ENCODE results near the gene STAMBPL1. TPM values are rescaled to one million over a fixed set of nuclear protein-coding genes. Genes with fewer than 3 reads are reported as not detected.

STAMBPL1 gene
- total RNA-seq, 3 donors from 2014 or later (not counting 1 experiment from before 2014, with no cell fraction given): 14.8 to 30.3 (median 18.1) TPM

GRCh38 chr10:88870089-88870488 lies 10.0 kb upstream of the STAMBPL1 start:
- H3K4me1 Mint-ChIP-seq: no peaks in the 10 kb centered on the region
- H3K27ac Mint-ChIP-seq: no peak overlapping the region
- no peaks in the 10 kb centered on the region for H3K9me3 Mint-ChIP-seq
- H3K36me3 Mint-ChIP-seq: no peaks in the 10 kb centered on the region
- Histone ChIP-seq H3K27me3 (ENCODE audit: control insufficient read depth, insufficient read depth, low read length) (no peaks in the 10 kb centered on the region), H3K4me1 (ENCODE audit: control insufficient read depth, insufficient read depth, low read length) (no peaks in the 10 kb centered on the region), H3K4me3 (ENCODE audit: low read length) (no peak overlapping the region), H3K36me3 (ENCODE audit: control insufficient read depth, insufficient read depth, low read length) (no peaks in the 10 kb centered on the region), H3K27ac (ENCODE audit: low read length) (no peak overlapping the region), H3K9me3 (ENCODE audit: control insufficient read depth, insufficient read depth, low read length) (no peaks in the 10 kb centered on the region)
- ATAC-seq (no peak), DNase-seq (no peak)
- H3K4me3 Mint-ChIP-seq: no peak overlapping the region
- peaks cover 0 to 7% of the 10 kb centered on the region in 2 donors for H3K27me3 Mint-ChIP-seq (ENCODE audit: low read depth in 2 of 2)
- intact Hi-C loops (cut with micrococcal nuclease): no loop called here
- no peak for TF ChIP-seq CTCF (IDR thresholded peaks at IDR 0.05)

GRCh38 chr10:88873757-88874156 lies 6.3 kb upstream of the STAMBPL1 start:
- no peak overlapping the region for H3K4me3 ChIP-seq (ENCODE audit: low read length)
- Mint-ChIP-seq H3K4me1 (peaks cover 5 to 6% of the 10 kb centered on the region in 2 donors), H3K9me3 (no peaks in the 10 kb centered on the region), H3K4me3 (no peak overlapping the region), H3K36me3 (no peaks in the 10 kb centered on the region), H3K27me3 (ENCODE audit: low read depth in 2 of 2) (peaks cover 4 to 7% of the 10 kb centered on the region in 2 donors), H3K27ac (no peak overlapping the region)
- intact Hi-C loops (cut with micrococcal nuclease): no loop called here
- no peak for ATAC-seq
- no peaks in the 10 kb centered on the region for H3K36me3 ChIP-seq (ENCODE audit: control insufficient read depth, insufficient read depth, low read length)
- H3K9me3 ChIP-seq (ENCODE audit: control insufficient read depth, insufficient read depth, low read length): no peaks in the 10 kb centered on the region
- DNase-seq: no peak
- H3K4me1 ChIP-seq (ENCODE audit: control insufficient read depth, insufficient read depth, low read length): no peaks in the 10 kb centered on the region
- no CpG with 5 or more reads among the region's 2 CpGs for WGBS (ENCODE audit: insufficient coverage)
- no peak for TF ChIP-seq CTCF (IDR thresholded peaks at IDR 0.05)
- no peak overlapping the region for H3K27ac ChIP-seq (ENCODE audit: low read length)
- H3K27me3 ChIP-seq (ENCODE audit: control insufficient read depth, insufficient read depth, low read length): no peaks in the 10 kb centered on the region

- Mint-ChIP-seq H3K9me3 (no peaks in the 10 kb centered on the region), H3K4me1 (peaks cover 6 to 7% of the 10 kb centered on the region in 2 donors), H3K4me3 (no peak overlapping the region), H3K27ac (no peak overlapping the region), H3K27me3 (ENCODE audit: low read depth in 2 of 2) (peaks cover 4 to 7% of the 10 kb centered on the region in 2 donors), H3K36me3 (no peaks in the 10 kb centered on the region)
- DNase-seq: no peak
- H3K36me3 ChIP-seq (ENCODE audit: control insufficient read depth, insufficient read depth, low read length): no peaks in the 10 kb centered on the region
- TF ChIP-seq CTCF (IDR thresholded peaks at IDR 0.05): no peak
- H3K4me1 ChIP-seq (ENCODE audit: control insufficient read depth, insufficient read depth, low read length): peaks cover 2% of the 10 kb centered on the region
- intact Hi-C loops (cut with micrococcal nuclease): no loop called here
- no CpG with 5 or more reads among the region's 2 CpGs for WGBS (ENCODE audit: insufficient coverage)
- no peak overlapping the region for H3K27ac ChIP-seq (ENCODE audit: low read length)
- ATAC-seq: no peak
- no peaks in the 10 kb centered on the region for H3K9me3 ChIP-seq (ENCODE audit: control insufficient read depth, insufficient read depth, low read length)
- no peaks in the 10 kb centered on the region for H3K27me3 ChIP-seq (ENCODE audit: control insufficient read depth, insufficient read depth, low read length)
- H3K4me3 ChIP-seq (ENCODE audit: low read length): no peak overlapping the region
Observed at GRCh38 chr10:88874281-88874680, 5.8 kb upstream of the STAMBPL1 start.

GRCh38 chr10:88875081-88875480 lies 5.0 kb upstream of the STAMBPL1 start:
- Mint-ChIP-seq H3K27ac (no peak overlapping the region), H3K36me3 (no peaks in the 10 kb centered on the region)
- intact Hi-C loops (cut with micrococcal nuclease): no loop called here

More at GRCh38 chr10:88875081-88875480, 5.0 kb upstream of the STAMBPL1 start:
- no peak for TF ChIP-seq CTCF (IDR thresholded peaks at IDR 0.05)
- H3K27me3 ChIP-seq (ENCODE audit: control insufficient read depth, insufficient read depth, low read length): no peaks in the 10 kb centered on the region
- H3K9me3 ChIP-seq (ENCODE audit: control insufficient read depth, insufficient read depth, low read length): no peaks in the 10 kb centered on the region
- H3K4me1 Mint-ChIP-seq: peaks cover 14 to 15% of the 10 kb centered on the region in 2 donors
- DNase-seq (no peak), ATAC-seq (no peak)
- no peaks in the 10 kb centered on the region for H3K36me3 ChIP-seq (ENCODE audit: control insufficient read depth, insufficient read depth, low read length)
- no peak overlapping the region for H3K4me3 Mint-ChIP-seq
- no peak overlapping the region for H3K27ac ChIP-seq (ENCODE audit: low read length)
- H3K9me3 Mint-ChIP-seq: no peaks in the 10 kb centered on the region
- H3K27me3 Mint-ChIP-seq (ENCODE audit: low read depth in 2 of 2): peaks cover 4 to 7% of the 10 kb centered on the region in 2 donors
- no peak overlapping the region for H3K4me3 ChIP-seq (ENCODE audit: low read length)
- peaks cover 9% of the 10 kb centered on the region for H3K4me1 ChIP-seq (ENCODE audit: control insufficient read depth, insufficient read depth, low read length)

Measured in natural killer cell (primary cell).